OCI-LY1 (cell line): ENCODE measurements around the gene ZFPM1.

Experiments used
- EZH2 ChIP-seq: fragments of 200-600 bp; sonication (generic), shearing (Covaris generic); IDR thresholded peaks from 2 replicates; pipeline ENCODE4 v1.8.0; 2017; ENCODE audit warnings: borderline replicate concordance, mixed run types, mild to moderate bottlenecking, antibody characterized with exemption, low read length, moderate library complexity, mixed read lengths
- TF ChIP-seq, protein P1 (sequence below): fragments of 200-600 bp; sonication (generic), shearing (Covaris generic); IDR thresholded peaks from 2 replicates; pipeline ENCODE4 v1.5.1; 2017; ENCODE audit warnings: mild to moderate bottlenecking, antibody characterized with exemption, low read length, moderate library complexity, mixed read lengths

DNA sequence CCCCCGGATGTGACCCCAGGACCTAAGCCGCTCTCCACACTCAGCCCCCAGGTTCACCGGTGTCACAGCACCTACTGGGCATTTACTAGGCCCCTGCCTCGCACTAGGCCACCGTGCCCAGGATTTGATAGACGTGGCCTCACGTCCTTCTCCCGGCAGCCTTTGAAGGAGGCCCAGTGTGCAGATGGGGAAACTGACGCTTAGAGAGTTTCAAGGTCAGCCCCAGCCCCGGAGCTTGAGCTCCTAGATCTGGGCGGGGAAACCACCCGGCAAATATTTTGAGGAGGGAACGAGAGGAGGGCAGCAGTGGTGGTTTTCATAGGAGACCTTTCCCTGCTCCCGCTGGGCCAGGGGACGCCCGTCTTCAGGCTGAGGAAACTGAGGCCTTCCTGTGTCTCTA, 10.3 kb downstream of the ZFPM1 start:
- TF ChIP-seq, protein P1, sequence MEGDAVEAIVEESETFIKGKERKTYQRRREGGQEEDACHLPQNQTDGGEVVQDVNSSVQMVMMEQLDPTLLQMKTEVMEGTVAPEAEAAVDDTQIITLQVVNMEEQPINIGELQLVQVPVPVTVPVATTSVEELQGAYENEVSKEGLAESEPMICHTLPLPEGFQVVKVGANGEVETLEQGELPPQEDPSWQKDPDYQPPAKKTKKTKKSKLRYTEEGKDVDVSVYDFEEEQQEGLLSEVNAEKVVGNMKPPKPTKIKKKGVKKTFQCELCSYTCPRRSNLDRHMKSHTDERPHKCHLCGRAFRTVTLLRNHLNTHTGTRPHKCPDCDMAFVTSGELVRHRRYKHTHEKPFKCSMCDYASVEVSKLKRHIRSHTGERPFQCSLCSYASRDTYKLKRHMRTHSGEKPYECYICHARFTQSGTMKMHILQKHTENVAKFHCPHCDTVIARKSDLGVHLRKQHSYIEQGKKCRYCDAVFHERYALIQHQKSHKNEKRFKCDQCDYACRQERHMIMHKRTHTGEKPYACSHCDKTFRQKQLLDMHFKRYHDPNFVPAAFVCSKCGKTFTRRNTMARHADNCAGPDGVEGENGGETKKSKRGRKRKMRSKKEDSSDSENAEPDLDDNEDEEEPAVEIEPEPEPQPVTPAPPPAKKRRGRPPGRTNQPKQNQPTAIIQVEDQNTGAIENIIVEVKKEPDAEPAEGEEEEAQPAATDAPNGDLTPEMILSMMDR: no peak
- no peak for TF ChIP-seq EZH2
